Sigmoid colon (tissue), 4 donors: ENCODE measurements around the gene ARL4D.

Experiments used
- EP300 ChIP-seq, 4 donors: sonication (generic); formaldehyde crosslinking; IDR thresholded peaks; one replicate each; pipeline ENCODE4 v1.6.1; 2017; ENCODE audit warnings: antibody characterized with exemption in 4 of 4
- POLR2A ChIP-seq, 2 donors: fragments of 450-650 bp; IDR thresholded peaks; one replicate each; pipeline ENCODE4 v1.6.1; 2016; ENCODE audit warnings: antibody characterized with exemption in 2 of 2, mild to moderate bottlenecking in 2 of 2, moderate library complexity in 2 of 2
- POLR2AphosphoS5 ChIP-seq, 4 donors: sonication (generic); formaldehyde crosslinking; IDR thresholded peaks; one replicate each; pipeline ENCODE4 v1.6.1; 2017; ENCODE audit warnings: antibody characterized with exemption in 4 of 4
- TF ChIP-seq, protein P1 (sequence below), 4 experiments: fragments of 450-650 bp in 3 of 4; fragments of 200-600 bp in 1 of 4; IDR thresholded peaks; one replicate each; pipeline ENCODE4 v1.5.1; 2016 to 2019; ENCODE audit warnings: antibody characterized with exemption in 4 of 4, mild to moderate bottlenecking in 3 of 4, moderate library complexity in 2 of 4

DNA sequence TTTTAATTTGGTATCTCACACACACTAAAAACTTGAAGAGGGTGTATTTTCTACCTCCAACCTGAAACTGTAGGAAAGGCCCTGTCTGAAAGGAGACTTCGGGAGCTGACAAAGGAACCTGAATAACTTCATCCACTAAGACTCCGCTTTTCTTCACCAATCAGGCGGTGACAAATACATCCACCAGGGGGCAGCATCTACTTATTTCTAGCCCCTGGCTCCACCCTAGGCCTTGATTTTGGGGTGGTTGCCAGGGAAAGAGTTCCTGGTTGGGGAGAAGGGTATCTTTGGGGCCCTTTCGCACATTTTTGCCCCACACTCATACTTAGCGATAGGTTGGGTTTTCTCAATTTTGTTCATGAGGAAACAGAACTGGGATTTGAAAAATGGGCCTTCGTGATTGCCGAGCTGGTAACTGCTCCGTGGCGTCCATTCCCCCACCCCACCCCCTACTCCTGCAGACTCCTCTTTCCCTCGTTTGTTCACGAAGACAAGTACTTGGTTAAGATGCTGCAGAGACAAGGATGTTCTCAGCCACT lies 4.8 kb upstream of the ARL4D start:
- TF ChIP-seq, protein P1, sequence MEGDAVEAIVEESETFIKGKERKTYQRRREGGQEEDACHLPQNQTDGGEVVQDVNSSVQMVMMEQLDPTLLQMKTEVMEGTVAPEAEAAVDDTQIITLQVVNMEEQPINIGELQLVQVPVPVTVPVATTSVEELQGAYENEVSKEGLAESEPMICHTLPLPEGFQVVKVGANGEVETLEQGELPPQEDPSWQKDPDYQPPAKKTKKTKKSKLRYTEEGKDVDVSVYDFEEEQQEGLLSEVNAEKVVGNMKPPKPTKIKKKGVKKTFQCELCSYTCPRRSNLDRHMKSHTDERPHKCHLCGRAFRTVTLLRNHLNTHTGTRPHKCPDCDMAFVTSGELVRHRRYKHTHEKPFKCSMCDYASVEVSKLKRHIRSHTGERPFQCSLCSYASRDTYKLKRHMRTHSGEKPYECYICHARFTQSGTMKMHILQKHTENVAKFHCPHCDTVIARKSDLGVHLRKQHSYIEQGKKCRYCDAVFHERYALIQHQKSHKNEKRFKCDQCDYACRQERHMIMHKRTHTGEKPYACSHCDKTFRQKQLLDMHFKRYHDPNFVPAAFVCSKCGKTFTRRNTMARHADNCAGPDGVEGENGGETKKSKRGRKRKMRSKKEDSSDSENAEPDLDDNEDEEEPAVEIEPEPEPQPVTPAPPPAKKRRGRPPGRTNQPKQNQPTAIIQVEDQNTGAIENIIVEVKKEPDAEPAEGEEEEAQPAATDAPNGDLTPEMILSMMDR (IDR thresholded peaks at IDR 0.05) = peak; percentile 84 to 99 (median 97)
- TF ChIP-seq POLR2A (IDR thresholded peaks at IDR 0.05) (no peak), EP300 (IDR thresholded peaks at IDR 0.05) (no peak), POLR2AphosphoS5 (IDR thresholded peaks at IDR 0.05) (peak; percentile 50 to 81 (median 66))
